DND-41 (cell line): ENCODE results near the gene AFF2.

Experiments used
- EZH2 ChIP-seq: IDR thresholded peaks from 3 replicates; pipeline ENCODE4 v1.6.1; 2012; ENCODE audit warnings: borderline replicate concordance, low read depth, mild to moderate bottlenecking, moderate library complexity, low read length, inconsistent platforms; ENCODE audit not compliant: severe bottlenecking
- TF ChIP-seq, protein P1 (sequence below): IDR thresholded peaks from 2 replicates; pipeline ENCODE4 v1.5.1; 2012; ENCODE audit warnings: borderline replicate concordance, low read length, moderate library complexity, mild to moderate bottlenecking; ENCODE audit not compliant: poor library complexity, severe bottlenecking; ENCODE audit errors: extremely low read depth

DNA sequence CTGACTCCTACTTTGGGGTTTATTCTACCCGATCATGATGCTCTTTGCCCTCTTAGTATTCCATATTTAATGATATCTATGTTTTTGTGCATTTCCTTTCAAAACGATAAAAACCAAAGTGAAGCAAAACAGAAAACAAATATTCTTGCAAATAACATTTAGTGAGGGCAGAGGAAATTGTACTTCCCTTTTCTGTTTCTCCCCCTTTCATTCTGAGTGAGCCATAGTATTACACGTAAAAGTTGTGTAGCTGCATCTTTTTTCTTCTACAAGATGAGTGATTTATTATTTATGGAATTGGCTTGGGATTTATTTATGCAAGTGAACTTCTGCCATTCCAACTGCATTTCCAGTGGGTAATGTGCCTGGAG is 109.9 kb downstream of the AFF2 start:
- TF ChIP-seq, protein P1, sequence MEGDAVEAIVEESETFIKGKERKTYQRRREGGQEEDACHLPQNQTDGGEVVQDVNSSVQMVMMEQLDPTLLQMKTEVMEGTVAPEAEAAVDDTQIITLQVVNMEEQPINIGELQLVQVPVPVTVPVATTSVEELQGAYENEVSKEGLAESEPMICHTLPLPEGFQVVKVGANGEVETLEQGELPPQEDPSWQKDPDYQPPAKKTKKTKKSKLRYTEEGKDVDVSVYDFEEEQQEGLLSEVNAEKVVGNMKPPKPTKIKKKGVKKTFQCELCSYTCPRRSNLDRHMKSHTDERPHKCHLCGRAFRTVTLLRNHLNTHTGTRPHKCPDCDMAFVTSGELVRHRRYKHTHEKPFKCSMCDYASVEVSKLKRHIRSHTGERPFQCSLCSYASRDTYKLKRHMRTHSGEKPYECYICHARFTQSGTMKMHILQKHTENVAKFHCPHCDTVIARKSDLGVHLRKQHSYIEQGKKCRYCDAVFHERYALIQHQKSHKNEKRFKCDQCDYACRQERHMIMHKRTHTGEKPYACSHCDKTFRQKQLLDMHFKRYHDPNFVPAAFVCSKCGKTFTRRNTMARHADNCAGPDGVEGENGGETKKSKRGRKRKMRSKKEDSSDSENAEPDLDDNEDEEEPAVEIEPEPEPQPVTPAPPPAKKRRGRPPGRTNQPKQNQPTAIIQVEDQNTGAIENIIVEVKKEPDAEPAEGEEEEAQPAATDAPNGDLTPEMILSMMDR, result no peak
- no peak for TF ChIP-seq EZH2
